ENCODE measurements around the gene KREMEN2. TPM values are rescaled to one million over a fixed set of nuclear protein-coding genes. Genes with fewer than 3 reads are reported as not detected.

KREMEN2 gene
- total and polyA plus RNA-seq, 2 of the 8 experiments (the other 6 are each of a cell fraction or from before 2014, with no cell fraction given): 6.6 to 7.0 TPM

DNA sequence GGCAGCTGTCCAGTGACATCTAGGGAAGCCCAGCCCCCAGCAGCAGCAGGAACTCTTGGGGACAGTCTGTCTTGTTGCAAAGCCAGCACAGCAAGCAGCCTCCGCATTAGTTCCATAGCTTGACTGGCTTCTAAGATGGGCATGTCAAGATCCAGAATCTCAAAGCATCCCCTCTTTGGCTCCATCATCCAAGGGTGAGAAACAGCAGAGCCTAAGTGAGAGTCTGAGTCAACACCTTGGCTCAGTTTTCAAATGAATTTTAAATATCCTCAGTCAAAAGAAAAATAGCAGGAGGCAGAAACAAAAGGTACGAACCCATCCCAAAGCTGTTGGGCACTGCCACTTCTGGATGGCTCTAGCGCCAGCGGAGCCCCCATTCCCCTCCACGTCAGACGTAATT is 50.9 kb downstream of the KREMEN2 start:
- FAIRE-seq (no peak), DNase-seq (ENCODE audit: low read depth in 1 of 2, low spot score in 2 of 2) (no peak)
- H2BK5ac ChIP-seq (ENCODE audit: low read depth, low read length): no peak overlapping the region
- 0 out of 2 replicates have a peak overlapping the region, but pooled peaks have one; percentile 61 for H2BK15ac ChIP-seq (ENCODE audit: low read length)
- WGBS, 2 experiments (ENCODE audit: extremely low coverage in 1 of 2, insufficient coverage in 1 of 2, insufficient read length in 1 of 2, insufficient replicate concordance in 2 of 2, low coverage in 1 of 2, low lambda C conversion rate in 2 of 2, missing lambda C conversion rate in 1 of 2): 94% methylated on average over 6 of the region's 6 CpGs; no CpG with 5 or more reads in 1 of the 2 experiments
- 0 out of 8 replicates have a peak overlapping the region, but pooled peaks of 1 of the 4 experiments have one; percentile 5 for H3K4me3 ChIP-seq (ENCODE audit: extremely low read depth in 1 of 4, insufficient read depth in 2 of 4, low read depth in 3 of 4, low read length in 4 of 4)
- H3K79me2 ChIP-seq (ENCODE audit: control insufficient read depth in 1 of 2, insufficient read depth in 2 of 2, low read length in 2 of 2): peaks cover 11 to 28% of the 10 kb centered on the region in 2 experiments
- H4K8ac ChIP-seq (ENCODE audit: extremely low read depth, insufficient read depth, low read length): no peak overlapping the region
- H3K18ac ChIP-seq (ENCODE audit: extremely low read depth, low read length): no peak overlapping the region
- no peak overlapping the region for H2BK20ac ChIP-seq (ENCODE audit: low read length)
- no peak overlapping the region for H4K5ac ChIP-seq (ENCODE audit: insufficient read length, low read depth, low read length)
- H3K14ac ChIP-seq (ENCODE audit: insufficient read length): no peak overlapping the region
- peaks cover 12 to 47% (median 41%) of the 10 kb centered on the region in 4 experiments for H3K4me1 ChIP-seq (replicated peaks in 1 of 4; ENCODE audit: control insufficient read depth in 3 of 4, insufficient read depth in 4 of 4, low read length in 3 of 4)
- no peak overlapping the region for H2BK120ac ChIP-seq (replicated peaks; ENCODE audit: low read depth, low read length)
- H2AK5ac ChIP-seq (ENCODE audit: low read depth, low read length): no peak overlapping the region
- no peak overlapping the region for H2BK12ac ChIP-seq (ENCODE audit: low read depth, low read length)
- H3K9me3 ChIP-seq (ENCODE audit: insufficient read depth in 2 of 2, low read depth in 1 of 2, low read length in 1 of 2): no peaks in the 10 kb centered on the region
- no peak overlapping the region for H3K27ac ChIP-seq (ENCODE audit: low read depth, low read length)
- H3K36me3 ChIP-seq (ENCODE audit: control insufficient read depth in 2 of 4, insufficient read depth in 4 of 4, low read length in 3 of 4): peaks cover 6 to 20% (median 12%) of the 10 kb centered on the region in 4 experiments; a peak in 7 of 8 replicates
- no peaks in the 10 kb centered on the region; a peak in 1 of 7 replicates for H3K27me3 ChIP-seq (replicated peaks in 1 of 4; ENCODE audit: control insufficient read depth in 3 of 4, extremely low read depth in 1 of 4, insufficient read depth in 3 of 4, low read length in 3 of 4)
- H3K23ac ChIP-seq (ENCODE audit: insufficient read length): no peak overlapping the region
- H3K23me2 ChIP-seq (ENCODE audit: low read depth, low read length): peaks cover 22% of the 10 kb centered on the region
- 0 out of 2 replicates have a peak, but pooled peaks have one; percentile 30 for TF ChIP-seq POLR2AphosphoS5 (IDR thresholded peaks at IDR 0.05; ENCODE audit: low read depth, low read length)
- TF ChIP-seq POLR2A (IDR thresholded peaks at IDR 0.05; ENCODE audit: control extremely low read depth in 1 of 2, low read depth in 2 of 2, low read length in 2 of 2): peak in 1 of 2 experiments; percentile 44; a peak in 1 of 3 replicates
- TF ChIP-seq HDAC6 (IDR thresholded peaks at IDR 0.05; ENCODE audit: low read depth, low read length): no peak
- TF ChIP-seq EZH2 (IDR thresholded peaks at IDR 0.05; ENCODE audit: low read depth, low read length, severe bottlenecking): no peak
- TF ChIP-seq, protein P1, sequence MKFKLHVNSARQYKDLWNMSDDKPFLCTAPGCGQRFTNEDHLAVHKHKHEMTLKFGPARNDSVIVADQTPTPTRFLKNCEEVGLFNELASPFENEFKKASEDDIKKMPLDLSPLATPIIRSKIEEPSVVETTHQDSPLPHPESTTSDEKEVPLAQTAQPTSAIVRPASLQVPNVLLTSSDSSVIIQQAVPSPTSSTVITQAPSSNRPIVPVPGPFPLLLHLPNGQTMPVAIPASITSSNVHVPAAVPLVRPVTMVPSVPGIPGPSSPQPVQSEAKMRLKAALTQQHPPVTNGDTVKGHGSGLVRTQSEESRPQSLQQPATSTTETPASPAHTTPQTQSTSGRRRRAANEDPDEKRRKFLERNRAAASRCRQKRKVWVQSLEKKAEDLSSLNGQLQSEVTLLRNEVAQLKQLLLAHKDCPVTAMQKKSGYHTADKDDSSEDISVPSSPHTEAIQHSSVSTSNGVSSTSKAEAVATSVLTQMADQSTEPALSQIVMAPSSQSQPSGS (IDR thresholded peaks at IDR 0.05; ENCODE audit: low read length): no peak
- no peak for TF ChIP-seq ASH2L (IDR thresholded peaks at IDR 0.05; ENCODE audit: low read length)
- TF ChIP-seq SP1 (IDR thresholded peaks at IDR 0.05; ENCODE audit: low read depth, low read length): no peak
- no peak for TF ChIP-seq RXRA (IDR thresholded peaks at IDR 0.05; ENCODE audit: insufficient read depth, low read depth, low read length)
- TF ChIP-seq HDAC2 (IDR thresholded peaks at IDR 0.05; ENCODE audit: borderline replicate concordance in 1 of 2, low read depth in 2 of 2, low read length in 2 of 2): no peak
- TF ChIP-seq YY1 (IDR thresholded peaks at IDR 0.05; ENCODE audit: low read depth, low read length): no peak
- TF ChIP-seq EGR1 (IDR thresholded peaks at IDR 0.05; ENCODE audit: borderline replicate concordance, low read depth, low read length): no peak
- no peak for TF ChIP-seq PHF8 (conservative IDR thresholded peaks at IDR 0.05; ENCODE audit: low read depth, low read length)
- H3K9ac ChIP-seq (replicated peaks in 1 of 4; ENCODE audit: extremely low read depth in 1 of 4, low read depth in 3 of 4, low read length in 3 of 4): no peak overlapping the region
- H3K79me1 ChIP-seq (ENCODE audit: low read depth, low read length): peaks cover 11% of the 10 kb centered on the region; the same call in 1 of the 2 replicates
- H4K91ac ChIP-seq (replicated peaks; ENCODE audit: insufficient read length, low read length): no peak overlapping the region
- H3K4ac ChIP-seq (replicated peaks; ENCODE audit: insufficient read length, low read depth, low read length): no peak overlapping the region
- H3K4me2 ChIP-seq (ENCODE audit: insufficient read depth in 1 of 2, low read depth in 2 of 2, low read length in 2 of 2): peak overlapping the region in 1 of 2 experiments; percentile 80; a peak in 1 of 4 replicates
- ChIA-PET POLR2A (ENCODE audit: partially characterized antibody) (interaction anchor here (0.8 to 35.7 kb wide), 13 partner anchors 2 to 84 kb away, joined by 3 to 1808 read pairs (median 4); partner anchors contain the start of genes BICDL2, CLDN6, CLDN9 and HCFC1R1), CTCF (ENCODE audit: partially characterized antibody) (interaction anchor here (0.8 to 11.3 kb wide), 7 partner anchors 10 to 45 kb away, joined by 3 to 213 read pairs (median 4); no protein-coding TSS in a partner anchor)
- no peak overlapping the region for H3K56ac ChIP-seq (replicated peaks; ENCODE audit: insufficient read length, low read depth, low read length)
- no peak overlapping the region for H2AFZ ChIP-seq (ENCODE audit: low read length)
- H4K20me1 ChIP-seq (replicated peaks in 1 of 2; ENCODE audit: control insufficient read depth in 1 of 2, insufficient read depth in 2 of 2, low read length in 2 of 2): peaks cover 16 to 32% of the 10 kb centered on the region in 2 experiments
